Measurements from ENCODE around the gene MSI2. TPM values are rescaled to one million over a fixed set of nuclear protein-coding genes. Genes with fewer than 3 reads are reported as not detected.
"Not testable (repeated sequence)": the region's sequence is repeated elsewhere in the genome, so short reads cannot be mapped to it uniquely, and the experiment has no call there.

MSI2 gene
- total RNA-seq, 1 donor from 2014 or later = 8.3 TPM

- DNase-seq (ENCODE audit: low read depth in 2 of 2) = no peak
Measured at GRCh38 chr17:57496382-57496781, 240.1 kb downstream of the MSI2 start.

GRCh38 chr17:57498443-57498842 is 242.1 kb downstream of the MSI2 start:
- DNase-seq (ENCODE audit: low read depth in 2 of 2) = no peak

- not testable (repeated sequence) for DNase-seq (ENCODE audit: low read depth in 2 of 2)
Measured at GRCh38 chr17:57499221-57499620, 242.9 kb downstream of the MSI2 start.

- no peak for DNase-seq (ENCODE audit: low read depth in 2 of 2)
Measured at GRCh38 chr17:57499648-57500049, 243.3 kb downstream of the MSI2 start.

GRCh38 chr17:57501016-57501415 is 244.7 kb downstream of the MSI2 start:
- no peak for DNase-seq (ENCODE audit: low read depth in 2 of 2)

- no peak for DNase-seq (ENCODE audit: low read depth in 2 of 2)
Measured at GRCh38 chr17:57502022-57502421, 245.7 kb downstream of the MSI2 start.

- DNase-seq (ENCODE audit: low read depth in 2 of 2) = no peak
Measured at GRCh38 chr17:57502811-57503241, 246.5 kb downstream of the MSI2 start.

GRCh38 chr17:57504208-57504607 is 247.9 kb downstream of the MSI2 start:
- no peak for DNase-seq (ENCODE audit: low read depth in 2 of 2)

- DNase-seq (ENCODE audit: low read depth in 2 of 2) = no peak
Measured at GRCh38 chr17:57505841-57506773, 249.8 kb downstream of the MSI2 start.

- DNase-seq (ENCODE audit: low read depth in 2 of 2) = no peak
Measured at GRCh38 chr17:57506774-57507127, 250.4 kb downstream of the MSI2 start.

- DNase-seq (ENCODE audit: low read depth in 2 of 2) = no peak
Measured at GRCh38 chr17:57507828-57508227, 251.5 kb downstream of the MSI2 start.

- DNase-seq (ENCODE audit: low read depth in 2 of 2) = no peak
Measured at GRCh38 chr17:57508671-57509070, 252.3 kb downstream of the MSI2 start.

GRCh38 chr17:57511475-57512123 is 255.3 kb downstream of the MSI2 start:
- no peak for DNase-seq (ENCODE audit: low read depth in 2 of 2)

- DNase-seq (ENCODE audit: low read depth in 2 of 2) = no peak
Measured at GRCh38 chr17:57512258-57512657, 255.9 kb downstream of the MSI2 start.

GRCh38 chr17:57512691-57513090 is 256.4 kb downstream of the MSI2 start:
- no peak for DNase-seq (ENCODE audit: low read depth in 2 of 2)

GRCh38 chr17:57513569-57513968 is 257.2 kb downstream of the MSI2 start:
- no peak for DNase-seq (ENCODE audit: low read depth in 2 of 2)

GRCh38 chr17:57514614-57515013 is 258.3 kb downstream of the MSI2 start:
- DNase-seq (ENCODE audit: low read depth in 2 of 2) = no peak

GRCh38 chr17:57515662-57516211 is 259.4 kb downstream of the MSI2 start:
- peak in 1 of 2 donors; percentile 10 for DNase-seq (ENCODE audit: low read depth in 2 of 2)

GRCh38 chr17:57516290-57517230 is 260.2 kb downstream of the MSI2 start:
- DNase-seq (ENCODE audit: low read depth in 2 of 2) = no peak

- no peak for DNase-seq (ENCODE audit: low read depth in 2 of 2)
Measured at GRCh38 chr17:57517273-57517631, 260.9 kb downstream of the MSI2 start.

- DNase-seq (ENCODE audit: low read depth in 2 of 2) = no peak
Measured at GRCh38 chr17:57517632-57518456, 261.5 kb downstream of the MSI2 start.
